Thymus (tissue), 11 donors: ENCODE results near the gene SH2D3A. TPM values are rescaled to one million over a fixed set of nuclear protein-coding genes. Genes with fewer than 3 reads are reported as not detected.

Experiments
- DNase-seq, 9 donors: peaks; one replicate each; pipeline ENCODE4 v3.0.0-alpha.2; 2013; ENCODE audit warnings: low spot score in 9 of 9, low read depth in 6 of 9, missing footprints in 1 of 9
- H3K27ac ChIP-seq, 2 donors: one replicate each; pipeline ENCODE4 v1.5.1; 2013; ENCODE audit warnings: control low read depth in 1 of 2, low read depth in 1 of 2, low read length in 1 of 2, mild to moderate bottlenecking in 1 of 2, moderate library complexity in 1 of 2
- H3K27me3 ChIP-seq, 2 donors: one replicate each; pipeline ENCODE4 v1.5.1; 2013; ENCODE audit warnings: low read length in 1 of 2; ENCODE audit not compliant: control insufficient read depth in 2 of 2, insufficient read depth in 1 of 2
- H3K36me3 ChIP-seq, 2 donors: one replicate each; pipeline ENCODE4 v1.5.1; 2013; ENCODE audit warnings: low read length in 1 of 2, mild to moderate bottlenecking in 1 of 2, moderate library complexity in 1 of 2; ENCODE audit not compliant: control insufficient read depth in 2 of 2, insufficient read depth in 2 of 2
- H3K4me1 ChIP-seq, 2 donors: one replicate each; pipeline ENCODE4 v1.5.1; 2013; ENCODE audit warnings: low read length in 2 of 2; ENCODE audit not compliant: control insufficient read depth in 2 of 2, insufficient read depth in 2 of 2
- H3K4me3 ChIP-seq, 2 donors: one replicate each; pipeline ENCODE4 v1.5.1; 2013; ENCODE audit warnings: low read length in 2 of 2, control low read depth in 1 of 2, mild to moderate bottlenecking in 1 of 2
- H3K9me3 ChIP-seq, 2 donors: one replicate each; pipeline ENCODE4 v1.5.1; 2013; ENCODE audit warnings: low read length in 1 of 2, mild to moderate bottlenecking in 1 of 2; ENCODE audit not compliant: control insufficient read depth in 2 of 2, insufficient read depth in 1 of 2
- WGBS: extraction: QIAGEN DNeasy Blood & Tissue Kit; methylation state at CpG from one replicate; pipeline ENCODE4 v1.1.7; 2013; 5-methylcytosine and 5-hydroxymethylcytosine counted together
- polyA plus RNA-seq: library from polyadenylated mRNA; stranded (reverse); fragments of 200-250 nt; gene quantifications from one replicate; pipeline ENCODE4 v1.2.3, GENCODE V29; 2013
- total RNA-seq: library from RNA; stranded (reverse); fragments of 120-200 nt; gene quantifications from one replicate; pipeline ENCODE4 v1.2.4, GENCODE V29; 2013
- donor health status: healthy.

SH2D3A gene
- total and polyA plus RNA-seq, 2 donors: 6.0 to 18.8 TPM

DNA sequence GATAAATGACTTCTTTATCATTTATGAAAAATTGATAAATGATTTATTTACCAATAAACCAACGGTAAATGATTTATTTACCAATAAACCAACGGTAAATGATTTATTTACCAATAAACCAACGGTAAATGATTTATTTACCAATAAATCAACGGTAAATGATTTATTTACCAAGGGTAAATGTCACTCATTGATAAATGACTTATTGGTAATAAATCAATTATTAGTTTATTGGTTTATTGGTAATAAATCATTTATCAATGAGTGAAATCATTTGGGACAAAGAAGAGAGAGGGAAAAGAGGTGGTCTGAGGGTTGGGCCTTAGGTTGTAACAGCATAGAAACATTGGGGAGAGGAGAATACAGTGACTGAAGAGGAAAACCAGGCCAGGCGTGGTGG, 26.7 kb upstream of the SH2D3A start:
- DNase-seq: no peak
- Histone ChIP-seq H3K4me3 (no peak overlapping the region), H3K27ac (no peak overlapping the region), H3K27me3 (no peaks in the 10 kb centered on the region), H3K4me1 (peaks cover 0 to 6% of the 10 kb centered on the region in 2 donors), H3K36me3 (peaks cover 26 to 32% of the 10 kb centered on the region in 2 donors), H3K9me3 (peaks cover 0 to 3% of the 10 kb centered on the region in 2 donors)
- 99% methylated on average over 5 of the region's 5 CpGs for WGBS

- Histone ChIP-seq H3K9me3 (peaks cover 0 to 3% of the 10 kb centered on the region in 2 donors), H3K4me3 (no peak overlapping the region), H3K4me1 (peaks cover 0 to 6% of the 10 kb centered on the region in 2 donors), H3K27me3 (no peaks in the 10 kb centered on the region), H3K36me3 (peaks cover 29 to 37% of the 10 kb centered on the region in 2 donors), H3K27ac (no peak overlapping the region)
- DNase-seq: no peak
- 80% methylated on average over 4 of the region's 4 CpGs for WGBS
Measured at GRCh38 chr19:6793411-6793810, 26.2 kb upstream of the SH2D3A start.

- H3K36me3 ChIP-seq: peaks cover 30 to 43% of the 10 kb centered on the region in 2 donors
- no peaks in the 10 kb centered on the region for H3K4me1 ChIP-seq
- no peak for DNase-seq
- peaks cover 0 to 3% of the 10 kb centered on the region in 2 donors for H3K9me3 ChIP-seq
- WGBS: 89% methylated on average over 6 of the region's 6 CpGs
- H3K27me3 ChIP-seq: no peaks in the 10 kb centered on the region
- no peak overlapping the region for H3K27ac ChIP-seq
- no peak overlapping the region for H3K4me3 ChIP-seq
Measured at GRCh38 chr19:6791237-6791636, 24.0 kb upstream of the SH2D3A start.

DNA sequence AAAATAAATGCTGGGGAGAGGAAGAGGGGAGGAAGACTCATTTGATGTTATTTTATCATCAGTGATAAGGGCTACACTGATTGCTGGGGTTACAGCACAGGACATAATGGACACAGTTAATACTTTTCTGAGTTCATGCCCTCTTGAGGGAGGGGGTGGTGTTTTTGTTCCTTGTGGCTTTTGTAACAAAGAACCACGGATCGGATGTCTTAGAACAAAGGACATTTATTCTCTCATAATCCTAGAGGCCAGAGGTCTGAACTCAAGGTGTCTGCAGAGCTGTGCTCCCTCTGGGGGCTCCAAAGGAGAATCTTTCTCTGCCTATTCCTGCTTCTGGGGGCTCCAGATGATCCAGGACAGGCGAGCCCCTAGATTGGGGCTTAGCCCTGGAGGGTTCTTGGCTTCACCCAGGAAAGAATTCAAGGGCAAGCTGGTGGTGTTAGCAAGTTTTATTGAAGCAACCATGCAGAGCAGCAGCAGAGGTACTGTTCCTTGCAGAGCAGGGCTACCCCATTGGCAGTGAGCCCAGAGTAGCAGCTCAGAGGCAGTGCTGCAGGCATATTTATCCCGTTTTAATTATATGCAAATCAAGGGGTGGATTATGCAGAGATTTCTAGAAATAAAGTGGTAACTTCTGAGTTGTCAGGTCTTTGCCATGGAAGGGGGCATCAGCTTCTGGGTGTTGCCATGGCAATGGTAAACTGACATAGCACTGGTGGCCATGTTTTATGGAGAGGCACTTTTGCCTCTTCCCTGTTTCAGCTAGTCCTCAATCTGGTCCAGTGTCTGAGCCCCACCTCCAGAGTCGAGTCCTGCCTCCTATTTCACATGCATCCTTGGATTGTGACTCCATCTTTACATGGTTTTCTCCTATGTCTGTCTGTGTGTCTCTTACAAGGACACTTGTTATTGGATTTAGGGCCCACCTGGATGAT, 23.2 kb upstream of the SH2D3A start:
- peaks cover 27 to 44% of the 10 kb centered on the region in 2 donors for H3K36me3 ChIP-seq
- H3K4me1 ChIP-seq: no peaks in the 10 kb centered on the region
- no peak overlapping the region for H3K4me3 ChIP-seq
- H3K27me3 ChIP-seq: no peaks in the 10 kb centered on the region
- WGBS: 83% methylated on average over 5 of the region's 5 CpGs
- H3K27ac ChIP-seq: no peak overlapping the region
- DNase-seq: no peak
- H3K9me3 ChIP-seq: peaks cover 0 to 3% of the 10 kb centered on the region in 2 donors

DNA sequence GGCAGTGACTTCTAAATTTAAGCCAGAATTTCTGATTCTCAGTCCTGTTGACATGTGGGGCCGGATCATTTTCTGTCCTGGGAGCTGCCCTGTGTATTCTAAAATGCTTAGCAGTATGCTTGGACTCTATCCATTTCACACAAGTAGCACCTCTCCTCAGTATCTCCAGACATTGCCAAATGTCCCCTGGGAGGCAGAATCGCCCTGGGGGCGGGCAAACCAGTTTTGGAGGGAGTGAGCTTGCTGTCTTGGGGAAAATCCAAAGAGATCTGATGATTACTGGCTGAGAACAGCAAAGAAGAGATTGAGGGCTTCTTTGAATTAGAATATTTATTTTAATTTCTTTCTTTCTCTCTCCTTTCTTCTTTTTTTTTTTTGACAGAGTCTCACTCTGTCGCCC, 21.7 kb upstream of the SH2D3A start:
- Histone ChIP-seq H3K27me3 (no peaks in the 10 kb centered on the region), H3K4me1 (no peaks in the 10 kb centered on the region), H3K27ac (no peak overlapping the region), H3K4me3 (no peak overlapping the region), H3K9me3 (no peaks in the 10 kb centered on the region), H3K36me3 (peaks cover 25 to 36% of the 10 kb centered on the region in 2 donors)
- no peak for DNase-seq
- WGBS: 94% methylated on average over 4 of the region's 4 CpGs

DNA sequence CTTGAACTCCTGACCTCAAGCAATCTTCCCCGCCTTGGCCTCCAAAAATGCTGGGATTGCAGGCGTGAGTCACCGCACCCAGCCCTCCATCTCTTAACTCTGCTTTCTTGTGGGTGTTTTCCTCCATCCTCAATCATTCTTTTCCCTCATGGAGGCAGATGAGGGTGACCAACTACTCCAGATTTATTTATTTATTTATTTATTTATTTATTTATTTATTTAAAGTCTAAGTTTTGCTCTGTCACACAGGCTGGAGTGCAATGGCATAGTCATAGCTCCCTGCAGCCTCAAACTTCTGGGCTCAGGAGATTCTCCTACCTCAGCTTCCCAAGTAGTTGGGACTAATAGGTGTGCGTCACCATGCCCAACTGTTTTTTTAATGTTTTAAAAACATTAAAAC, 20.2 kb upstream of the SH2D3A start:
- 83% methylated on average over 4 of the region's 4 CpGs for WGBS
- no peaks in the 10 kb centered on the region for H3K9me3 ChIP-seq
- no peak overlapping the region for H3K4me3 ChIP-seq
- no peaks in the 10 kb centered on the region for H3K27me3 ChIP-seq
- no peaks in the 10 kb centered on the region for H3K4me1 ChIP-seq
- no peak overlapping the region for H3K27ac ChIP-seq
- peaks cover 25 to 39% of the 10 kb centered on the region in 2 donors for H3K36me3 ChIP-seq
- no peak for DNase-seq

GRCh38 chr19:6779206-6779605, 12.0 kb upstream of the SH2D3A start:
- peaks cover 4 to 18% of the 10 kb centered on the region in 2 donors for H3K4me1 ChIP-seq
- no peaks in the 10 kb centered on the region for H3K27me3 ChIP-seq
- H3K4me3 ChIP-seq: no peak overlapping the region
- peaks cover 15 to 39% of the 10 kb centered on the region in 2 donors for H3K36me3 ChIP-seq
- no peak overlapping the region for H3K27ac ChIP-seq
- no peak for DNase-seq
- H3K9me3 ChIP-seq: no peaks in the 10 kb centered on the region
- 95% methylated on average over 4 of the region's 4 CpGs for WGBS

- Histone ChIP-seq H3K4me1 (peaks cover 4 to 18% of the 10 kb centered on the region in 2 donors), H3K27me3 (no peaks in the 10 kb centered on the region), H3K9me3 (no peaks in the 10 kb centered on the region), H3K4me3 (no peak overlapping the region), H3K36me3 (peaks cover 15 to 39% of the 10 kb centered on the region in 2 donors), H3K27ac (no peak overlapping the region)
- DNase-seq: no peak
- 88% methylated on average over 4 of the region's 4 CpGs for WGBS
Measured at GRCh38 chr19:6778386-6778785, 11.2 kb upstream of the SH2D3A start.

GRCh38 chr19:6777434-6777833, 10.2 kb upstream of the SH2D3A start:
- Histone ChIP-seq H3K27ac (no peak overlapping the region), H3K4me1 (peaks cover 4 to 20% of the 10 kb centered on the region in 2 donors), H3K27me3 (no peaks in the 10 kb centered on the region), H3K36me3 (peaks cover 15 to 37% of the 10 kb centered on the region in 2 donors), H3K9me3 (no peaks in the 10 kb centered on the region), H3K4me3 (no peak overlapping the region)
- no peak for DNase-seq
- whole genome bisulfite sequencing: over 99% methylated on average over 2 of the region's 2 CpGs
